ENCODE results near the gene MICB. TPM values are rescaled to one million over a fixed set of nuclear protein-coding genes. Genes with fewer than 3 reads are reported as not detected.
"Not testable (repeated sequence)": the region's sequence is repeated elsewhere in the genome, so short reads cannot be mapped to it uniquely, and the experiment has no call there.

Gene MICB
- total RNA-seq, 2 donors from 2014 or later = 18.7 to 22.3 TPM

GRCh38 chr6:31541658-31542521 lies 43.9 kb downstream of the MICB start, which contains the start of gene DDX39B:
Gene DDX39B, minus strand, starts transcription at chr6:31542003. Its CDS starts 1,471 bp downstream, at chr6:31540532.
- H3K36me3 Mint-ChIP-seq (ENCODE audit: insufficient read depth in 2 of 2) = peaks cover 32 to 40% of the 10 kb centered on the region in 2 donors
- peaks cover 49% of the 10 kb centered on the region for H3K4me1 Mint-ChIP-seq (ENCODE audit: low read depth)
- ATAC-seq (replicated peaks in 1 of 2) = peak; percentile 79

GRCh38 chr6:31543639-31544038 lies 45.7 kb downstream of the MICB start:
- H3K4me1 Mint-ChIP-seq (ENCODE audit: low read depth) = peaks cover 54% of the 10 kb centered on the region
- H3K27ac Mint-ChIP-seq = no peak overlapping the region
- ATAC-seq (replicated peaks in 1 of 2) = no peak
- peaks cover 25 to 33% of the 10 kb centered on the region in 2 donors for H3K36me3 Mint-ChIP-seq (ENCODE audit: insufficient read depth in 2 of 2)
- H3K27me3 Mint-ChIP-seq (ENCODE audit: low read depth) = no peaks in the 10 kb centered on the region
- DNase-seq = no peak
- no peaks in the 10 kb centered on the region for H3K9me3 Mint-ChIP-seq
- H3K4me3 Mint-ChIP-seq = no peak overlapping the region

More at GRCh38 chr6:31541658-31542521, 43.9 kb downstream of the MICB start, which contains the start of gene DDX39B:
- Mint-ChIP-seq H3K27me3 (ENCODE audit: low read depth) (no peaks in the 10 kb centered on the region), H3K4me3 (peak within 1 kb of the TSS; percentile 83 to 99), H3K27ac (peak within 1 kb of the TSS; percentile 96), H3K9me3 (no peaks in the 10 kb centered on the region)
- DNase-seq = peak; percentile 93 to 96

GRCh38 chr6:31544676-31545075 lies 46.7 kb downstream of the MICB start:
- H3K27ac Mint-ChIP-seq = no peak overlapping the region
- ATAC-seq (replicated peaks in 1 of 2) (no peak), DNase-seq (no peak)
- no peaks in the 10 kb centered on the region for H3K27me3 Mint-ChIP-seq (ENCODE audit: low read depth)
- peaks cover 16 to 28% of the 10 kb centered on the region in 2 donors for H3K36me3 Mint-ChIP-seq (ENCODE audit: insufficient read depth in 2 of 2)
- no peaks in the 10 kb centered on the region for H3K9me3 Mint-ChIP-seq
- no peak overlapping the region for H3K4me3 Mint-ChIP-seq
- H3K4me1 Mint-ChIP-seq (ENCODE audit: low read depth) = peaks cover 54% of the 10 kb centered on the region

GRCh38 chr6:31545291-31545690 lies 47.3 kb downstream of the MICB start:
- Mint-ChIP-seq H3K27me3 (ENCODE audit: low read depth) (no peaks in the 10 kb centered on the region), H3K4me1 (ENCODE audit: low read depth) (peaks cover 50% of the 10 kb centered on the region), H3K9me3 (no peaks in the 10 kb centered on the region), H3K36me3 (ENCODE audit: insufficient read depth in 2 of 2) (peaks cover 12 to 26% of the 10 kb centered on the region in 2 donors), H3K4me3 (peak overlapping the region; percentile 92 to 98), H3K27ac (no peak overlapping the region)
- DNase-seq = no peak
- ATAC-seq (replicated peaks in 1 of 2) = no peak

GRCh38 chr6:31546339-31546957 lies 48.5 kb downstream of the MICB start, which contains the start of gene ATP6V1G2:
Gene ATP6V1G2, minus strand, starts transcription at chr6:31546608. Its CDS starts 49 bp downstream, at chr6:31546559.
- no peaks in the 10 kb centered on the region for H3K9me3 Mint-ChIP-seq
- peaks cover 5 to 15% of the 10 kb centered on the region in 2 donors for H3K36me3 Mint-ChIP-seq (ENCODE audit: insufficient read depth in 2 of 2)
- ATAC-seq (replicated peaks in 1 of 2) (peak; percentile 74 to 75), DNase-seq (peak; percentile 92 to 93)
- no peaks in the 10 kb centered on the region for H3K27me3 Mint-ChIP-seq (ENCODE audit: low read depth)
- peak within 1 kb of the TSS; percentile 92 to 98 for H3K4me3 Mint-ChIP-seq
- H3K4me1 Mint-ChIP-seq (ENCODE audit: low read depth) = peaks cover 57% of the 10 kb centered on the region
- peak within 1 kb of the TSS; percentile 88 for H3K27ac Mint-ChIP-seq

- ATAC-seq (replicated peaks in 1 of 2) (peak; percentile 86 to 87), DNase-seq (peak; percentile 93 to 95)
- Mint-ChIP-seq H3K9me3 (no peaks in the 10 kb centered on the region), H3K4me1 (ENCODE audit: low read depth) (peaks cover 64% of the 10 kb centered on the region), H3K27me3 (ENCODE audit: low read depth) (no peaks in the 10 kb centered on the region), H3K27ac (peak within 1 kb of the TSS; percentile 88), H3K4me3 (peak within 1 kb of the TSS; percentile 92 to 98), H3K36me3 (ENCODE audit: insufficient read depth in 2 of 2) (peaks cover 3 to 12% of the 10 kb centered on the region in 2 donors)
Observed at GRCh38 chr6:31546958-31547726, 49.2 kb downstream of the MICB start, which contains the start of gene NFKBIL1. Gene NFKBIL1, plus strand, starts transcription at chr6:31547608. Its CDS starts 87 bp downstream, at chr6:31547695.

GRCh38 chr6:31547727-31548543 lies 50.0 kb downstream of the MICB start:
- peaks cover 3 to 16% of the 10 kb centered on the region in 2 donors for H3K36me3 Mint-ChIP-seq (ENCODE audit: insufficient read depth in 2 of 2)
- H3K4me1 Mint-ChIP-seq (ENCODE audit: low read depth) = peaks cover 66% of the 10 kb centered on the region
- H3K4me3 Mint-ChIP-seq = peak overlapping the region; percentile 92 to 98
- no peaks in the 10 kb centered on the region for H3K9me3 Mint-ChIP-seq
- no peaks in the 10 kb centered on the region for H3K27me3 Mint-ChIP-seq (ENCODE audit: low read depth)
- ATAC-seq (replicated peaks in 1 of 2) = no peak
- H3K27ac Mint-ChIP-seq = peak overlapping the region; percentile 88
- no peak for DNase-seq

- H3K4me1 Mint-ChIP-seq (ENCODE audit: low read depth) = peaks cover 66% of the 10 kb centered on the region
- no peaks in the 10 kb centered on the region for H3K9me3 Mint-ChIP-seq
- H3K27me3 Mint-ChIP-seq (ENCODE audit: low read depth) = no peaks in the 10 kb centered on the region
- peak overlapping the region; percentile 92 to 98 for H3K4me3 Mint-ChIP-seq
- DNase-seq = no peak
- peak overlapping the region; percentile 88 for H3K27ac Mint-ChIP-seq
- H3K36me3 Mint-ChIP-seq (ENCODE audit: insufficient read depth in 2 of 2) = peaks cover 3 to 16% of the 10 kb centered on the region in 2 donors
- ATAC-seq (replicated peaks in 1 of 2) = no peak
Observed at GRCh38 chr6:31548544-31548873, 50.6 kb downstream of the MICB start.

- H3K27me3 Mint-ChIP-seq (ENCODE audit: low read depth); H3K27ac Mint-ChIP-seq; ATAC-seq (replicated peaks in 1 of 2); H3K9me3 Mint-ChIP-seq: not testable (repeated sequence)
- peaks cover 70% of the 10 kb centered on the region for H3K4me1 Mint-ChIP-seq (ENCODE audit: low read depth)
- DNase-seq = peak; percentile 57 to 62
- peaks cover 3 to 16% of the 10 kb centered on the region in 2 donors for H3K36me3 Mint-ChIP-seq (ENCODE audit: insufficient read depth in 2 of 2)
- H3K4me3 Mint-ChIP-seq = peak overlapping the region; percentile 20 to 50
Observed at GRCh38 chr6:31551371-31551770, 53.4 kb downstream of the MICB start.

GRCh38 chr6:31556307-31556706 lies 58.4 kb downstream of the MICB start:
- no peak overlapping the region for H3K4me3 Mint-ChIP-seq
- ATAC-seq (replicated peaks in 1 of 2) (no peak), DNase-seq (no peak)
- peaks cover 75% of the 10 kb centered on the region for H3K4me1 Mint-ChIP-seq (ENCODE audit: low read depth)
- no peaks in the 10 kb centered on the region for H3K27me3 Mint-ChIP-seq (ENCODE audit: low read depth)
- no peaks in the 10 kb centered on the region for H3K9me3 Mint-ChIP-seq
- H3K36me3 Mint-ChIP-seq (ENCODE audit: insufficient read depth in 2 of 2) = peaks cover 9 to 11% of the 10 kb centered on the region in 2 donors
- no peak overlapping the region for H3K27ac Mint-ChIP-seq

GRCh38 chr6:31557443-31558317 lies 59.7 kb downstream of the MICB start:
- Mint-ChIP-seq H3K27ac (no peak overlapping the region), H3K36me3 (ENCODE audit: insufficient read depth in 2 of 2) (peaks cover 4 to 9% of the 10 kb centered on the region in 2 donors), H3K4me1 (ENCODE audit: low read depth) (peaks cover 78% of the 10 kb centered on the region), H3K9me3 (no peaks in the 10 kb centered on the region), H3K4me3 (peak overlapping the region; percentile 77 to 86), H3K27me3 (ENCODE audit: low read depth) (no peaks in the 10 kb centered on the region)
- no peak for DNase-seq
- no peak for ATAC-seq (replicated peaks in 1 of 2)
